MM.1S (cell line): ENCODE measurements around the gene PBX3.

ENCODE experiments used
- DNase-seq: peaks from one replicate; pipeline ENCODE4 v3.0.0-alpha.2; 2015
- H2AFZ ChIP-seq: fragments of 300-600 bp; sonication (generic); 2 replicates; pipeline ENCODE4 v1.6.0; 2016; ENCODE audit warnings: antibody characterized with exemption, low read length
- H3F3A ChIP-seq: fragments of 300-600 bp; sonication (generic); 2 replicates; pipeline ENCODE4 v1.6.1; 2016; ENCODE audit warnings: mild to moderate bottlenecking, antibody characterized with exemption, low read length, moderate library complexity, mixed read lengths; ENCODE audit not compliant: insufficient read depth
- H3K27ac ChIP-seq: fragments of 300-600 bp; sonication (generic); 2 replicates; pipeline ENCODE4 v1.5.1; 2016; ENCODE audit warnings: mild to moderate bottlenecking, low read length
- H3K27me3 ChIP-seq: fragments of 300-600 bp; sonication (generic); replicated peaks from 2 replicates; pipeline ENCODE4 v1.6.0; 2016; ENCODE audit warnings: low read length; ENCODE audit not compliant: insufficient read depth
- H3K36me3 ChIP-seq: fragments of 300-600 bp; sonication (generic); replicated peaks from 2 replicates; pipeline ENCODE4 v1.6.1; 2016; ENCODE audit warnings: mild to moderate bottlenecking, low read length, mixed read lengths; ENCODE audit not compliant: insufficient read depth
- H3K4me1 ChIP-seq: fragments of 300-600 bp; sonication (generic); 2 replicates; pipeline ENCODE4 v1.6.1; 2016; ENCODE audit warnings: low read length, mixed read lengths
- H3K4me2 ChIP-seq: fragments of 300-600 bp; sonication (generic); 2 replicates; pipeline ENCODE4 v1.6.0; 2016; ENCODE audit warnings: low read depth, low read length
- H3K4me3 ChIP-seq: fragments of 300-600 bp; sonication (generic); 2 replicates; pipeline ENCODE4 v1.5.1; 2016; ENCODE audit warnings: low read length, mixed read lengths
- H3K79me2 ChIP-seq: fragments of 300-600 bp; sonication (generic); 2 replicates; pipeline ENCODE4 v1.6.1; 2016; ENCODE audit warnings: mixed run types, low read length, mixed read lengths
- H3K9ac ChIP-seq: fragments of 300-600 bp; sonication (generic); 2 replicates; pipeline ENCODE4 v1.6.1; 2016; ENCODE audit warnings: low read length, mixed read lengths
- H3K9me2 ChIP-seq: fragments of 300-600 bp; sonication (generic); replicated peaks from 2 replicates; pipeline ENCODE4 v1.6.1; 2016; ENCODE audit warnings: mild to moderate bottlenecking, low read length, mixed read lengths; ENCODE audit not compliant: insufficient read depth
- H3K9me3 ChIP-seq: fragments of 300-600 bp; sonication (generic); replicated peaks from 2 replicates; pipeline ENCODE4 v1.6.1; 2016; ENCODE audit warnings: mild to moderate bottlenecking, low read length, mixed read lengths; ENCODE audit not compliant: insufficient read depth
- H4K20me1 ChIP-seq: fragments of 300-600 bp; sonication (generic); 2 replicates; pipeline ENCODE4 v1.6.1; 2016; ENCODE audit warnings: mild to moderate bottlenecking, low read length, moderate library complexity, mixed read lengths; ENCODE audit not compliant: insufficient read depth
- EZH2 ChIP-seq: fragments of 300-600 bp; sonication (generic); optimal IDR thresholded peaks from 2 replicates; pipeline ENCODE3; 2017; ENCODE audit warnings: low read depth, mild to moderate bottlenecking, antibody characterized with exemption, low read length, mixed read lengths
- EZH2phosphoT487 ChIP-seq: fragments of 300-600 bp; sonication (generic); IDR thresholded peaks from 2 replicates; pipeline ENCODE4 v1.6.1; 2018; ENCODE audit warnings: antibody characterized with exemption, low read length
- TF ChIP-seq, protein P1 (sequence below): fragments of 300-600 bp; sonication (generic); IDR thresholded peaks from 2 replicates; pipeline ENCODE4 v1.5.1; 2016; ENCODE audit warnings: antibody characterized with exemption, low read length, mixed read lengths

The PBX3 gene

DNA sequence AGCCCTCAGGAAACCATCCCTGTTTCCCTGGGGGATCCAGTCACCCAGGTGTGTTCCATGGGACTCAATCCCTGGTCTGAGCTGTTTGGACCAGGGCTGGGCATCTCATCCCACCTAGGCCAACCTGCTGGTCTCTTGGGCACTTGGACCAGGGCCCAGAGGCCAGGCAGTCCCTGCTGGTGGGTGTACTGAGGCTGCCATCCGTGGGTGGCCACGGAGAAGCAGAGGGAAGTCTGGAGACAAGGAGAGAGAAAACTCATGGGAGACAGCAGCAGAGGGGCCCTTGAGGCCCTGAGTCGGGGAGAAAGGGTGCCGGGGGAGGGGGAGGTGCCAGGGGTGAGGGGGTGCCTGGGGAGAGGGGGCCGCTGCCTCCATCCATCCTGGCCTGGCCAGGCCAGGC, 247.8 kb downstream of the PBX3 start:
- no peaks in the 10 kb centered on the region for H3K36me3 ChIP-seq
- no peak overlapping the region for H3K4me2 ChIP-seq
- peaks cover 16% of the 10 kb centered on the region; the same call in 1 of the 2 replicates for H3K27me3 ChIP-seq
- no peak overlapping the region for H3K4me3 ChIP-seq
- H3K4me1 ChIP-seq: no peaks in the 10 kb centered on the region
- no peaks in the 10 kb centered on the region for H3F3A ChIP-seq
- no peaks in the 10 kb centered on the region for H3K9me3 ChIP-seq
- no peak overlapping the region for H3K9ac ChIP-seq
- no peak overlapping the region for H2AFZ ChIP-seq
- no peak overlapping the region for H3K27ac ChIP-seq
- H4K20me1 ChIP-seq: no peaks in the 10 kb centered on the region
- TF ChIP-seq EZH2 (no peak), EZH2phosphoT487 (no peak)
- H3K79me2 ChIP-seq: no peaks in the 10 kb centered on the region
- no peak for DNase-seq
- no peaks in the 10 kb centered on the region for H3K9me2 ChIP-seq

DNA sequence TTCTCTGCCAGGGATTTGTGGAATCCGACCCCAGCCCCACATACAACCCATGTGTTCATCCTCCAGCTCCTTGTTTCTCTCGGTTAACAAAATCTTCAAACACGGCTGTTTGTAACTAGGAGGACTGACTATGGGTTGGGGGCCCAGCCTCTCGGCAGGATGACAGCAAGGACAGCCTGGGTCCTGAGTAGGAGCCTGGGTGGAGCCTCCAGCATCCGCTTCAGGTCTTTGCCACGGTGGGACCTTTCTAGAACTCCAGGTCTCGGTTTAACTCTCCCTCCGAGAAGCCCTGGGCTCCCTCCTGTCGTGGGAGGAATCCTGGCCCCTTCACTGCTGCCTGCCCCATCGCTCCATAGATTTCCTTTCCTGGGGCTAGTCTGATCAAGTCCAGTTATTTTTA, 248.5 kb downstream of the PBX3 start:
- no peak overlapping the region for H3K4me2 ChIP-seq
- H3K4me1 ChIP-seq: no peaks in the 10 kb centered on the region
- no peaks in the 10 kb centered on the region for H4K20me1 ChIP-seq
- no peak overlapping the region for H2AFZ ChIP-seq
- no peak overlapping the region for H3K27ac ChIP-seq
- no peak for TF ChIP-seq EZH2
- no peak for TF ChIP-seq EZH2phosphoT487
- TF ChIP-seq, protein P1, sequence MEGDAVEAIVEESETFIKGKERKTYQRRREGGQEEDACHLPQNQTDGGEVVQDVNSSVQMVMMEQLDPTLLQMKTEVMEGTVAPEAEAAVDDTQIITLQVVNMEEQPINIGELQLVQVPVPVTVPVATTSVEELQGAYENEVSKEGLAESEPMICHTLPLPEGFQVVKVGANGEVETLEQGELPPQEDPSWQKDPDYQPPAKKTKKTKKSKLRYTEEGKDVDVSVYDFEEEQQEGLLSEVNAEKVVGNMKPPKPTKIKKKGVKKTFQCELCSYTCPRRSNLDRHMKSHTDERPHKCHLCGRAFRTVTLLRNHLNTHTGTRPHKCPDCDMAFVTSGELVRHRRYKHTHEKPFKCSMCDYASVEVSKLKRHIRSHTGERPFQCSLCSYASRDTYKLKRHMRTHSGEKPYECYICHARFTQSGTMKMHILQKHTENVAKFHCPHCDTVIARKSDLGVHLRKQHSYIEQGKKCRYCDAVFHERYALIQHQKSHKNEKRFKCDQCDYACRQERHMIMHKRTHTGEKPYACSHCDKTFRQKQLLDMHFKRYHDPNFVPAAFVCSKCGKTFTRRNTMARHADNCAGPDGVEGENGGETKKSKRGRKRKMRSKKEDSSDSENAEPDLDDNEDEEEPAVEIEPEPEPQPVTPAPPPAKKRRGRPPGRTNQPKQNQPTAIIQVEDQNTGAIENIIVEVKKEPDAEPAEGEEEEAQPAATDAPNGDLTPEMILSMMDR: no peak
- no peak overlapping the region for H3K4me3 ChIP-seq
- H3F3A ChIP-seq: no peaks in the 10 kb centered on the region
- H3K36me3 ChIP-seq: no peaks in the 10 kb centered on the region
- H3K27me3 ChIP-seq: peaks cover 18% of the 10 kb centered on the region; the same call in 1 of the 2 replicates
- no peaks in the 10 kb centered on the region for H3K9me2 ChIP-seq
- no peaks in the 10 kb centered on the region for H3K79me2 ChIP-seq
- no peak overlapping the region for H3K9ac ChIP-seq
- no peak for DNase-seq
- H3K9me3 ChIP-seq: no peaks in the 10 kb centered on the region

DNA sequence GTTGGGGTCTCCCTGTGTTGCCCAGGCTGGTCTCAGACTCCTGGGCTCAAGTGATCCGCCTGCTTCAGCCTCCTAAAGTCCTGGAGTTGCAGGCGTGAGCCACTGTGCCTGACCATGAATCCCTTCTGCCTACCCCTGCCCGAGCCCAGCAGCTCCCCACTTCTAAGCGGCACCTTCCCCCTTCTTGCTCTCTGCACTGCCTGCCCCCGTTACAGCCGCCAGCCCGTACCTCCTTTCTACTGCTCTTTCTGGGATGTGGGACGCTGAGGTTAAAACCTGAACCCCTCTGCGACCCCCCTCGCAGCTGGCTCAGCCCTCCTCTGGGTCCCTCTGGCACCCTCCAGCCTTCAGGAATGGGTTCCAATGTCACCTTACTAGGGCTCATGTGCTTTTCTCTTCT, 249.6 kb downstream of the PBX3 start:
- TF ChIP-seq, protein P1: no peak
- TF ChIP-seq EZH2 (no peak), EZH2phosphoT487 (no peak)

GRCh38 chr9:125997196-125997823, 250.1 kb downstream of the PBX3 start:
- no peak overlapping the region for H2AFZ ChIP-seq
- TF ChIP-seq, protein P1: no peak
- TF ChIP-seq EZH2 (no peak), EZH2phosphoT487 (no peak)
- H3K9me3 ChIP-seq: no peaks in the 10 kb centered on the region
- H4K20me1 ChIP-seq: no peaks in the 10 kb centered on the region
- H3K4me2 ChIP-seq: no peak overlapping the region
- no peak overlapping the region for H3K4me3 ChIP-seq
- no peak overlapping the region for H3K9ac ChIP-seq
- H3K27me3 ChIP-seq: peaks cover 23% of the 10 kb centered on the region
- H3K9me2 ChIP-seq: no peaks in the 10 kb centered on the region
- no peak overlapping the region for H3K27ac ChIP-seq
- H3K36me3 ChIP-seq: no peaks in the 10 kb centered on the region
- H3F3A ChIP-seq: no peaks in the 10 kb centered on the region
- H3K4me1 ChIP-seq: no peaks in the 10 kb centered on the region
- no peaks in the 10 kb centered on the region for H3K79me2 ChIP-seq
- no peak for DNase-seq

More for the DNA sequence above, 249.6 kb downstream of the PBX3 start:
- Histone ChIP-seq H3K27ac (no peak overlapping the region), H3K27me3 (peaks cover 23% of the 10 kb centered on the region), H3K36me3 (no peaks in the 10 kb centered on the region), H3K9ac (no peak overlapping the region), H3F3A (no peaks in the 10 kb centered on the region), H3K4me3 (no peak overlapping the region), H2AFZ (no peak overlapping the region), H3K79me2 (no peaks in the 10 kb centered on the region), H3K9me2 (no peaks in the 10 kb centered on the region), H4K20me1 (no peaks in the 10 kb centered on the region), H3K9me3 (no peaks in the 10 kb centered on the region), H3K4me2 (no peak overlapping the region), H3K4me1 (no peaks in the 10 kb centered on the region)
- no peak for DNase-seq
